ENCODE results near the gene SESTD1.

DNA sequence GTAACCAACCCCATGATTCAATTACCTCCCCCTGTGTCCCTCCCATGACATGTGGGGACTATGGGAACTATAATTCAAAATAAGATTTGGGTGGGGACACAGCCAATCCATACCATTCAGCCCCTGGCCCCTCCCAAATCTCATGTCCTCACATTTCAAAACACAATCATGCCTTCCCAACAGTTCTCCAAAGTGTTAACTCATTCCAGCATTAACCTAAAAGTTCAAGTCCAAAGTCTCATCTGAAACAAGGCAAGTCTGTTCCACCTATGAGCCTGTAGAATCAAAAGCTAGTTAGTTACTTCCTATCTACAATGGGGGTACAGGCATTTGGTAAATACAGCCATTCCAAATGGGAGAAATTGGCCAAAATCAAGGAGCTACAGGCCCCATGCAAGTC is 182.7 kb downstream of the SESTD1 start:
- TF ChIP-seq POLR2AphosphoS5 (IDR thresholded peaks at IDR 0.05; ENCODE audit: low read depth) (no peak), GABPA (IDR thresholded peaks at IDR 0.05; ENCODE audit: low read depth) (no peak)
- TF ChIP-seq, protein P1, sequence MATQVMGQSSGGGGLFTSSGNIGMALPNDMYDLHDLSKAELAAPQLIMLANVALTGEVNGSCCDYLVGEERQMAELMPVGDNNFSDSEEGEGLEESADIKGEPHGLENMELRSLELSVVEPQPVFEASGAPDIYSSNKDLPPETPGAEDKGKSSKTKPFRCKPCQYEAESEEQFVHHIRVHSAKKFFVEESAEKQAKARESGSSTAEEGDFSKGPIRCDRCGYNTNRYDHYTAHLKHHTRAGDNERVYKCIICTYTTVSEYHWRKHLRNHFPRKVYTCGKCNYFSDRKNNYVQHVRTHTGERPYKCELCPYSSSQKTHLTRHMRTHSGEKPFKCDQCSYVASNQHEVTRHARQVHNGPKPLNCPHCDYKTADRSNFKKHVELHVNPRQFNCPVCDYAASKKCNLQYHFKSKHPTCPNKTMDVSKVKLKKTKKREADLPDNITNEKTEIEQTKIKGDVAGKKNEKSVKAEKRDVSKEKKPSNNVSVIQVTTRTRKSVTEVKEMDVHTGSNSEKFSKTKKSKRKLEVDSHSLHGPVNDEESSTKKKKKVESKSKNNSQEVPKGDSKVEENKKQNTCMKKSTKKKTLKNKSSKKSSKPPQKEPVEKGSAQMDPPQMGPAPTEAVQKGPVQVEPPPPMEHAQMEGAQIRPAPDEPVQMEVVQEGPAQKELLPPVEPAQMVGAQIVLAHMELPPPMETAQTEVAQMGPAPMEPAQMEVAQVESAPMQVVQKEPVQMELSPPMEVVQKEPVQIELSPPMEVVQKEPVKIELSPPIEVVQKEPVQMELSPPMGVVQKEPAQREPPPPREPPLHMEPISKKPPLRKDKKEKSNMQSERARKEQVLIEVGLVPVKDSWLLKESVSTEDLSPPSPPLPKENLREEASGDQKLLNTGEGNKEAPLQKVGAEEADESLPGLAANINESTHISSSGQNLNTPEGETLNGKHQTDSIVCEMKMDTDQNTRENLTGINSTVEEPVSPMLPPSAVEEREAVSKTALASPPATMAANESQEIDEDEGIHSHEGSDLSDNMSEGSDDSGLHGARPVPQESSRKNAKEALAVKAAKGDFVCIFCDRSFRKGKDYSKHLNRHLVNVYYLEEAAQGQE (IDR thresholded peaks at IDR 0.05; ENCODE audit: insufficient replicate concordance, low read depth): no peak
- TF ChIP-seq, protein P2, sequence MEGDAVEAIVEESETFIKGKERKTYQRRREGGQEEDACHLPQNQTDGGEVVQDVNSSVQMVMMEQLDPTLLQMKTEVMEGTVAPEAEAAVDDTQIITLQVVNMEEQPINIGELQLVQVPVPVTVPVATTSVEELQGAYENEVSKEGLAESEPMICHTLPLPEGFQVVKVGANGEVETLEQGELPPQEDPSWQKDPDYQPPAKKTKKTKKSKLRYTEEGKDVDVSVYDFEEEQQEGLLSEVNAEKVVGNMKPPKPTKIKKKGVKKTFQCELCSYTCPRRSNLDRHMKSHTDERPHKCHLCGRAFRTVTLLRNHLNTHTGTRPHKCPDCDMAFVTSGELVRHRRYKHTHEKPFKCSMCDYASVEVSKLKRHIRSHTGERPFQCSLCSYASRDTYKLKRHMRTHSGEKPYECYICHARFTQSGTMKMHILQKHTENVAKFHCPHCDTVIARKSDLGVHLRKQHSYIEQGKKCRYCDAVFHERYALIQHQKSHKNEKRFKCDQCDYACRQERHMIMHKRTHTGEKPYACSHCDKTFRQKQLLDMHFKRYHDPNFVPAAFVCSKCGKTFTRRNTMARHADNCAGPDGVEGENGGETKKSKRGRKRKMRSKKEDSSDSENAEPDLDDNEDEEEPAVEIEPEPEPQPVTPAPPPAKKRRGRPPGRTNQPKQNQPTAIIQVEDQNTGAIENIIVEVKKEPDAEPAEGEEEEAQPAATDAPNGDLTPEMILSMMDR (IDR thresholded peaks at IDR 0.05; ENCODE audit: insufficient read depth, low read length): no peak

Data from HL-60 (cell line).